Memory B cell (primary cell): ENCODE data around the gene KIFC1.
"Not testable (repeated sequence)": the region's sequence is repeated elsewhere in the genome, so short reads cannot be mapped to it uniquely, and the experiment has no call there.

Source experiments
- ATAC-seq: fragments of 150-1000 bp; cut with Tn5 transposase; 2 replicates; pipeline ENCODE4 v1.10.0; 2021; ENCODE audit warnings: low read depth, mild to moderate bottlenecking, moderate library complexity
- DNase-seq, 2 donors: peaks; one replicate each; pipeline ENCODE4 v3.0.0; 2022; ENCODE audit warnings: low spot score in 2 of 2
- H3K27ac Mint-ChIP-seq: one replicate; pipeline ENCODE4 v1.8.0; 2022; ENCODE audit warnings: mild to moderate bottlenecking, moderate library complexity, mixed read lengths
- H3K27me3 Mint-ChIP-seq: one replicate; pipeline ENCODE4 v1.8.0; 2022; ENCODE audit warnings: mixed read lengths
- H3K36me3 Mint-ChIP-seq: one replicate; pipeline ENCODE4 v1.8.0; 2022; ENCODE audit warnings: mild to moderate bottlenecking, mixed read lengths
- H3K4me1 Mint-ChIP-seq: one replicate; pipeline ENCODE4 v1.8.0; 2022; ENCODE audit warnings: mixed read lengths
- H3K4me3 Mint-ChIP-seq: one replicate; pipeline ENCODE4 v1.8.0; 2022; ENCODE audit warnings: mild to moderate bottlenecking, moderate library complexity, mixed read lengths
- H3K9me3 Mint-ChIP-seq: one replicate; pipeline ENCODE4 v1.8.0; 2022; ENCODE audit warnings: mixed read lengths

The KIFC1 gene

GRCh38 chr6:33391278-33391921 lies at the start of gene KIFC1:
Gene KIFC1 (plus strand): TSS chr6:33391823. CDS start chr6:33391986, 163 bp downstream.
- Mint-ChIP-seq H3K27ac (peak within 1 kb of the TSS; percentile 88), H3K36me3 (no peaks in the 10 kb centered on the region), H3K27me3 (peaks cover 6% of the 10 kb centered on the region), H3K4me1 (peaks cover 15% of the 10 kb centered on the region), H3K4me3 (peak within 1 kb of the TSS; percentile 80), H3K9me3 (no peaks in the 10 kb centered on the region)
- DNase-seq (peak; percentile 98 to 99), ATAC-seq (peak; percentile 86)

GRCh38 chr6:33343606-33343952 lies 48.0 kb upstream of the KIFC1 start:
- not testable (repeated sequence) for H3K27me3 Mint-ChIP-seq, DNase-seq, H3K36me3 Mint-ChIP-seq, H3K9me3 Mint-ChIP-seq, ATAC-seq
- Mint-ChIP-seq H3K27ac (peak overlapping the region; percentile 88), H3K4me3 (peak overlapping the region; percentile 74), H3K4me1 (peaks cover 27% of the 10 kb centered on the region)

GRCh38 chr6:33343953-33344611 lies 47.5 kb upstream of the KIFC1 start:
- H3K4me1 Mint-ChIP-seq, result peaks cover 24% of the 10 kb centered on the region
- no peaks in the 10 kb centered on the region for H3K9me3 Mint-ChIP-seq
- ATAC-seq (peak; percentile 81), DNase-seq (peak; percentile 27 to 63)
- H3K27ac Mint-ChIP-seq, result peak overlapping the region; percentile 88
- no peaks in the 10 kb centered on the region for H3K27me3 Mint-ChIP-seq
- H3K4me3 Mint-ChIP-seq, result peak overlapping the region; percentile 74
- no peaks in the 10 kb centered on the region for H3K36me3 Mint-ChIP-seq

- peak overlapping the region; percentile 74 for H3K4me3 Mint-ChIP-seq
- ATAC-seq (peak; percentile 19), DNase-seq (peak; percentile 47 to 75)
- H3K27ac Mint-ChIP-seq, result peak overlapping the region; percentile 88
- H3K27me3 Mint-ChIP-seq, result no peaks in the 10 kb centered on the region
- no peaks in the 10 kb centered on the region for H3K9me3 Mint-ChIP-seq
- H3K36me3 Mint-ChIP-seq, result no peaks in the 10 kb centered on the region
- H3K4me1 Mint-ChIP-seq, result peaks cover 25% of the 10 kb centered on the region
Measured at GRCh38 chr6:33344701-33345697, 46.6 kb upstream of the KIFC1 start.

GRCh38 chr6:33346972-33347371 lies 44.7 kb upstream of the KIFC1 start:
- not testable (repeated sequence) for H3K9me3 Mint-ChIP-seq, H3K27ac Mint-ChIP-seq, DNase-seq, ATAC-seq, H3K36me3 Mint-ChIP-seq, H3K27me3 Mint-ChIP-seq, H3K4me3 Mint-ChIP-seq
- H3K4me1 Mint-ChIP-seq, result peaks cover 21% of the 10 kb centered on the region

GRCh38 chr6:33347816-33348215 lies 43.8 kb upstream of the KIFC1 start:
- no peaks in the 10 kb centered on the region for H3K9me3 Mint-ChIP-seq
- no peaks in the 10 kb centered on the region for H3K36me3 Mint-ChIP-seq
- no peak overlapping the region for H3K4me3 Mint-ChIP-seq
- peaks cover 21% of the 10 kb centered on the region for H3K4me1 Mint-ChIP-seq
- no peak for ATAC-seq
- no peak overlapping the region for H3K27ac Mint-ChIP-seq
- DNase-seq, result no peak
- H3K27me3 Mint-ChIP-seq, result no peaks in the 10 kb centered on the region

- not testable (repeated sequence) for ATAC-seq, DNase-seq, H3K4me1 Mint-ChIP-seq, H3K27ac Mint-ChIP-seq, H3K9me3 Mint-ChIP-seq, H3K4me3 Mint-ChIP-seq, H3K36me3 Mint-ChIP-seq, H3K27me3 Mint-ChIP-seq
Measured at GRCh38 chr6:33355860-33356259, 35.8 kb upstream of the KIFC1 start.

GRCh38 chr6:33356295-33356694 lies 35.3 kb upstream of the KIFC1 start:
- Mint-ChIP-seq H3K9me3 (no peaks in the 10 kb centered on the region), H3K4me3 (no peak overlapping the region), H3K4me1 (no peaks in the 10 kb centered on the region), H3K36me3 (no peaks in the 10 kb centered on the region), H3K27ac (no peak overlapping the region), H3K27me3 (peaks cover 4% of the 10 kb centered on the region)
- no peak for DNase-seq
- no peak for ATAC-seq

GRCh38 chr6:33357160-33357871 lies 34.3 kb upstream of the KIFC1 start:
- not testable (repeated sequence) for ATAC-seq, H3K27me3 Mint-ChIP-seq, H3K4me3 Mint-ChIP-seq, H3K27ac Mint-ChIP-seq, H3K9me3 Mint-ChIP-seq, H3K4me1 Mint-ChIP-seq, DNase-seq, H3K36me3 Mint-ChIP-seq

- DNase-seq (no peak), ATAC-seq (no peak)
- peaks cover 10% of the 10 kb centered on the region for H3K27me3 Mint-ChIP-seq
- no peaks in the 10 kb centered on the region for H3K4me1 Mint-ChIP-seq
- H3K9me3 Mint-ChIP-seq, result no peaks in the 10 kb centered on the region
- H3K4me3 Mint-ChIP-seq, result no peak overlapping the region
- no peaks in the 10 kb centered on the region for H3K36me3 Mint-ChIP-seq
- H3K27ac Mint-ChIP-seq, result no peak overlapping the region
Measured at GRCh38 chr6:33359331-33359730, 32.3 kb upstream of the KIFC1 start.

- not testable (repeated sequence) for H3K9me3 Mint-ChIP-seq, H3K36me3 Mint-ChIP-seq, ATAC-seq, H3K27ac Mint-ChIP-seq, H3K4me3 Mint-ChIP-seq, H3K4me1 Mint-ChIP-seq, H3K27me3 Mint-ChIP-seq, DNase-seq
Measured at GRCh38 chr6:33363486-33363885, 28.1 kb upstream of the KIFC1 start.

- not testable (repeated sequence) for ATAC-seq, DNase-seq, H3K9me3 Mint-ChIP-seq, H3K27me3 Mint-ChIP-seq, H3K36me3 Mint-ChIP-seq, H3K27ac Mint-ChIP-seq, H3K4me1 Mint-ChIP-seq, H3K4me3 Mint-ChIP-seq
Measured at GRCh38 chr6:33364475-33365205, 27.0 kb upstream of the KIFC1 start.
